ENCODE data around the gene HRG. TPM values are rescaled to one million over a fixed set of nuclear protein-coding genes. Genes with fewer than 3 reads are reported as not detected.

Gene HRG
- polyA plus RNA-seq, 1 donor from 2014 or later, result not detected

DNA sequence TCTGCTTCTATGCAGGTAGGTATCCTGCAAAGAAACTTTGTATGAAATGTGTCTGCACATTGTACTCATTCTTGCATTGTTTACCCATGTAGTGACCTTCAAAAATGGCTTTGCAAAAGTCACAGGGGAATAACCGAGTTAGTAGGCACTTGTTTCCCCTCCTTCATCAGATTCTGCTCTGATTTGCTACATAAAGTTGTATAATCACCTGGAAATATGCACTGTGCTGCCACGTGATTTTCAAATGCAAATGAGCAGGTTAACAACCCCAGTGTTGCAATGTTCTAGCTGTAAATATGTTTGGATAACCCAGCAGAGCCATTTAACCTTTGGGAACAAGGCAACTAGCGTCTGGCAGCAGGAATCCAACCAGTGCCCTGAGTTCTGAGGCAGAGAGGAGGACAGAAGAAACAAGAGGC lies 51.2 kb downstream of the HRG start, which contains the start of gene KNG1:
Gene KNG1, plus strand, starts transcription at position 321 of the 419 bp plus-strand sequence. CDS start 184 bp downstream, outside the sequence.
- no peak within 1 kb of the TSS for H3K27ac Mint-ChIP-seq
- no peaks in the 10 kb centered on the region for H3K9me3 Mint-ChIP-seq
- no peak within 1 kb of the TSS for H3K4me3 Mint-ChIP-seq
- peaks cover 0 to 7% (median 2%) of the 10 kb centered on the region in 3 donors for H3K4me1 Mint-ChIP-seq
- no peaks in the 10 kb centered on the region for H3K27me3 Mint-ChIP-seq
- H3K36me3 Mint-ChIP-seq, result no peaks in the 10 kb centered on the region

- no peaks in the 10 kb centered on the region for H3K9me3 Mint-ChIP-seq
- H3K27ac Mint-ChIP-seq, result peak overlapping the region in 1 of 3 donors; percentile 40
- H3K36me3 Mint-ChIP-seq, result no peaks in the 10 kb centered on the region
- no peaks in the 10 kb centered on the region for H3K4me1 Mint-ChIP-seq
- no peaks in the 10 kb centered on the region for H3K27me3 Mint-ChIP-seq
- H3K4me3 Mint-ChIP-seq, result no peak overlapping the region
These were observed 54.3 kb downstream of the HRG start for GRCh38 chr3:186719945-186720739.

GRCh38 chr3:186722457-186722856 lies 56.6 kb downstream of the HRG start:
- no peaks in the 10 kb centered on the region for H3K4me1 Mint-ChIP-seq
- no peaks in the 10 kb centered on the region for H3K36me3 Mint-ChIP-seq
- no peaks in the 10 kb centered on the region for H3K27me3 Mint-ChIP-seq
- no peaks in the 10 kb centered on the region for H3K9me3 Mint-ChIP-seq
- H3K27ac Mint-ChIP-seq, result no peak overlapping the region
- no peak overlapping the region for H3K4me3 Mint-ChIP-seq

GRCh38 chr3:186724911-186725310 lies 59.1 kb downstream of the HRG start:
- Mint-ChIP-seq H3K4me3 (no peak overlapping the region), H3K36me3 (no peaks in the 10 kb centered on the region), H3K4me1 (no peaks in the 10 kb centered on the region), H3K9me3 (no peaks in the 10 kb centered on the region), H3K27me3 (peaks cover 7% of the 10 kb centered on the region), H3K27ac (no peak overlapping the region)

Other genes starting within 250 kb of the HRG start
- not detected for gene CRYGS, start 121.6 kb upstream of the HRG start, polyA plus RNA-seq
- gene TBCCD1, start 98.7 kb upstream of the HRG start, polyA plus RNA-seq, result 24.6 TPM
- 45.1 TPM for gene DNAJB11, start 95.3 kb upstream of the HRG start, polyA plus RNA-seq
- not detected for gene AHSG, start 53.0 kb upstream of the HRG start, polyA plus RNA-seq
- not detected for gene FETUB, start 25.6 kb upstream of the HRG start, polyA plus RNA-seq
- gene KNG1, start 51.3 kb downstream of the HRG start, polyA plus RNA-seq, result not detected
- 220 TPM for gene EIF4A2, start 117.6 kb downstream of the HRG start, polyA plus RNA-seq
- gene RFC4, start 140.5 kb downstream of the HRG start, polyA plus RNA-seq, result 25.0 TPM
- gene ADIPOQ, start 176.7 kb downstream of the HRG start, polyA plus RNA-seq, result not detected

Data from IgD-negative memory B cell (primary cell).